ENCODE results near the gene RBM20. TPM values are rescaled to one million over a fixed set of nuclear protein-coding genes. Genes with fewer than 3 reads are reported as not detected.
A peak's percentile ranks its signal among the peaks of the same experiment; 100 is the strongest.

The RBM20 gene
- total and polyA plus RNA-seq, 2 of the 13 experiments (the other 11 are each of a cell fraction or from before 2014, with no cell fraction given) = 0.02 to 0.22 TPM

GRCh38 chr10:110859206-110859972 is 215.3 kb downstream of the RBM20 start (continued):
- TF ChIP-seq MED8 (CRISPR knock-in tag; IDR thresholded peaks at IDR 0.05; ENCODE audit: insufficient replicate concordance) = no peak
- TF ChIP-seq ZNF790 (CRISPR knock-in tag; IDR thresholded peaks at IDR 0.05; ENCODE audit: borderline replicate concordance) = no peak
- TF ChIP-seq EHMT2 (IDR thresholded peaks at IDR 0.05; ENCODE audit: borderline replicate concordance, low read depth, low read length) = no peak
- no peak for TF ChIP-seq ZNF512 (CRISPR knock-in tag; IDR thresholded peaks at IDR 0.05)
- TF ChIP-seq PRPF4 (IDR thresholded peaks at IDR 0.05; ENCODE audit: low read depth, low read length, poor library complexity, severe bottlenecking) = no peak

GRCh38 chr10:110859973-110860376 is 215.8 kb downstream of the RBM20 start:
- DNase-seq (ENCODE audit: low spot score) (no peak), ATAC-seq (no peak), FAIRE-seq (no peak)
- BruUV-seq (replicated peaks) = no TSS peak
- no peaks in the 10 kb centered on the region for H3K36me3 ChIP-seq (replicated peaks in 1 of 2; ENCODE audit: control insufficient read depth in 1 of 2, insufficient read depth in 2 of 2, low read length in 2 of 2)
- intact Hi-C loops (cut with micrococcal nuclease; ENCODE audit: unreplicated experiment) = no loop called here
- H3K4me2 ChIP-seq (ENCODE audit: low read depth, low read length) = peak overlapping the region; percentile 71
- ChIA-PET POLR2A (interaction anchor here (1.5 to 4.8 kb wide), 3 partner anchors 12 to 59 kb away, joined by 8 to 53 read pairs (median 13); partner anchors contain the start of genes BBIP1, PDCD4 and SHOC2), CTCF (ENCODE audit: low intra/inter-chr PET ratio, low total read pairs) (no interaction called here)
- no peak overlapping the region for H3K4me3 ChIP-seq (replicated peaks in 1 of 3; ENCODE audit: insufficient read depth in 1 of 3, low read depth in 2 of 3, low read length in 3 of 3)
- no peak overlapping the region for H3K27ac ChIP-seq (ENCODE audit: extremely low read length, insufficient read depth, low read length)
- no peaks in the 10 kb centered on the region for H4K20me1 ChIP-seq (ENCODE audit: insufficient read depth, low read length)
- H2AFZ ChIP-seq (ENCODE audit: low read length) = peak overlapping the region; percentile 17
- H3K79me2 ChIP-seq (ENCODE audit: insufficient read depth, low read length) = no peaks in the 10 kb centered on the region
- WGBS (ENCODE audit: low lambda C conversion rate) = 0% methylated on average over 1 of the region's 1 CpG
- TF ChIP-seq FOXO4 (CRISPR knock-in tag; conservative IDR thresholded peaks at IDR 0.05) (0 out of 2 replicates have a peak, but pooled peaks have one; percentile 13), CEBPB (IDR thresholded peaks at IDR 0.05; ENCODE audit: borderline replicate concordance, low read depth, low read length) (0 out of 2 replicates have a peak, but pooled peaks have one; percentile 11), ELK4 (CRISPR knock-in tag; IDR thresholded peaks at IDR 0.05; ENCODE audit: borderline replicate concordance) (no peak), ZKSCAN8 (CRISPR knock-in tag; IDR thresholded peaks at IDR 0.05; ENCODE audit: borderline replicate concordance) (peak; percentile 96)
- in situ Hi-C loops (cut with HindIII; ENCODE audit: extremely low pct_ligation_motif_present, low pct_unique_long_range_greater_than_20kb) = no loop called here
- H3K4me1 ChIP-seq (ENCODE audit: insufficient read depth, low read length) = peaks cover 71% of the 10 kb centered on the region
- no peak overlapping the region for H3K9ac ChIP-seq (ENCODE audit: insufficient read depth, low read depth, low read length)
- H3K27me3 ChIP-seq (ENCODE audit: control insufficient read depth in 1 of 2, insufficient read depth in 2 of 2, low read length in 2 of 2) = no peaks in the 10 kb centered on the region
- no peaks in the 10 kb centered on the region for H3K9me3 ChIP-seq (ENCODE audit: low read length)
